Vagina (tissue), 2 donors: ENCODE results near the gene B3GALNT2. TPM values are rescaled to one million over a fixed set of nuclear protein-coding genes. Genes with fewer than 3 reads are reported as not detected.
"Not testable (repeated sequence)": the region's sequence is repeated elsewhere in the genome, so short reads cannot be mapped to it uniquely, and the experiment has no call there.

ENCODE experiments used
- DNase-seq, 2 donors: peaks; one replicate each; pipeline ENCODE4 v3.0.0-alpha.2; 2017; ENCODE audit errors: extremely low spot score in 2 of 2
- H3K27ac ChIP-seq: fragments of 200-600 bp; sonication (generic); one replicate; pipeline ENCODE4 v1.5.1; 2019
- H3K27me3 ChIP-seq: fragments of 200-600 bp; sonication (generic); one replicate; pipeline ENCODE4 v1.5.1; 2019
- H3K36me3 ChIP-seq, 2 donors: fragments of 200-600 bp; sonication (generic); one replicate each; pipeline ENCODE4 v1.5.1; 2017 to 2019
- H3K4me1 ChIP-seq: fragments of 200-600 bp; sonication (generic); one replicate; pipeline ENCODE4 v1.5.1; 2019
- H3K4me3 ChIP-seq, 2 donors: fragments of 200-600 bp; sonication (generic); 1 replicate in 1 of 2; 2 replicates in 1 of 2; pipeline ENCODE4 v1.5.1; 2016 to 2019
- H3K9me3 ChIP-seq: fragments of 200-600 bp; sonication (generic); one replicate; pipeline ENCODE4 v1.5.1; 2019
- CTCF ChIP-seq, 3 experiments: fragments of 450-650 bp in 2 of 3; fragments of 200-600 bp in 1 of 3; sonication (generic) in 1 of 3; IDR thresholded peaks; one replicate each; pipeline ENCODE4 v1.5.1; 2017 to 2019; ENCODE audit warnings: antibody characterized with exemption in 3 of 3, mild to moderate bottlenecking in 2 of 3, moderate library complexity in 2 of 3
- POLR2A ChIP-seq, 2 donors: fragments of 450-650 bp; IDR thresholded peaks; one replicate each; pipeline ENCODE4 v1.6.1; 2017; ENCODE audit warnings: antibody characterized with exemption in 2 of 2, mild to moderate bottlenecking in 2 of 2, moderate library complexity in 2 of 2
- POLR2AphosphoS5 ChIP-seq, 2 donors: sonication (generic); formaldehyde crosslinking; IDR thresholded peaks; one replicate each; pipeline ENCODE4 v1.9.0; 2017; ENCODE audit warnings: antibody characterized with exemption in 2 of 2, mild to moderate bottlenecking in 2 of 2, low read depth in 1 of 2; ENCODE audit not compliant: insufficient read depth in 1 of 2
- intact Hi-C: fragments of 100-400 bp; cut with DNase I; formaldehyde crosslinking; loops from one replicate; pipeline ENCODE4 v1.15.1; 2023
- total RNA-seq: library from RNA; depleted of rRNA; stranded (reverse); fragments of >200 nt; gene quantifications from one replicate; pipeline ENCODE4 v1.2.3, GENCODE V29; 2016

The B3GALNT2 gene
- total RNA-seq, 1 donor from 2014 or later: 48.6 TPM

- no peak overlapping the region for H3K4me3 ChIP-seq
- intact Hi-C loops: no loop called here
- no peak for DNase-seq
- H3K27ac ChIP-seq: no peak overlapping the region
- H3K4me1 ChIP-seq: no peaks in the 10 kb centered on the region
- H3K9me3 ChIP-seq: no peaks in the 10 kb centered on the region
- TF ChIP-seq CTCF (IDR thresholded peaks at IDR 0.05): no peak
- TF ChIP-seq POLR2AphosphoS5 (IDR thresholded peaks at IDR 0.05; ENCODE audit: insufficient read depth in 1 of 2, low read depth in 1 of 2): no peak
- TF ChIP-seq POLR2A (IDR thresholded peaks at IDR 0.05): no peak
- no peaks in the 10 kb centered on the region for H3K27me3 ChIP-seq
- H3K36me3 ChIP-seq: peaks cover 0 to 29% of the 10 kb centered on the region in 2 donors
Observed at GRCh38 chr1:235486321-235486720, 17.9 kb downstream of the B3GALNT2 start.

DNA sequence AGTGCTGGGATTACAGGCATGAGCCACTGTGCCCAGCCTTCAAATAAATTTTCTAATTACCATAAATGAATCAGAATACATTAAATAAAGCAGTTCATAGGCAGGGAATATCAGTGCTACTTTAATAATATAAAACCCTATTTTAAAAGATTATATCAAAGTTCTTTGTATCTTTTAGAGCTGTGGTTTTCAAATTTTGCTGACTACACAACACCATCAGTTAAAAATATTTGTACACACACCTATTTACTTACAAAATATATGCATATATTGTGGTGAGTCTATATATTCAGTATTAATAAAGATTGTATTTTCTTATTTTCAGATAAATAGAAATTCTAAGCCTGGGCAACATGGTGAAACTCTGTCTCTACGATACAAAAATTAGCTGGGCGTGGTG lies 18.7 kb downstream of the B3GALNT2 start:
- no peak for TF ChIP-seq POLR2AphosphoS5 (IDR thresholded peaks at IDR 0.05; ENCODE audit: insufficient read depth in 1 of 2, low read depth in 1 of 2)
- no peak for TF ChIP-seq POLR2A (IDR thresholded peaks at IDR 0.05)
- TF ChIP-seq CTCF (IDR thresholded peaks at IDR 0.05): no peak
- intact Hi-C loops: no loop called here
- H3K27me3 ChIP-seq: no peaks in the 10 kb centered on the region

GRCh38 chr1:235483090-235483489 lies 21.2 kb downstream of the B3GALNT2 start:
- Histone ChIP-seq H3K9me3 (no peaks in the 10 kb centered on the region), H3K36me3 (peaks cover 0 to 36% of the 10 kb centered on the region in 2 donors), H3K4me3 (no peak overlapping the region), H3K27ac (no peak overlapping the region), H3K4me1 (no peaks in the 10 kb centered on the region), H3K27me3 (no peaks in the 10 kb centered on the region)
- intact Hi-C loops: no loop called here
- TF ChIP-seq POLR2A (IDR thresholded peaks at IDR 0.05) (no peak), POLR2AphosphoS5 (IDR thresholded peaks at IDR 0.05; ENCODE audit: insufficient read depth in 1 of 2, low read depth in 1 of 2) (no peak), CTCF (IDR thresholded peaks at IDR 0.05) (no peak)
- no peak for DNase-seq

More for the DNA sequence above, 18.7 kb downstream of the B3GALNT2 start:
- H3K27ac ChIP-seq: no peak overlapping the region
- H3K4me3 ChIP-seq: no peak overlapping the region
- H3K36me3 ChIP-seq: peaks cover 0 to 29% of the 10 kb centered on the region in 2 donors
- DNase-seq: no peak
- H3K4me1 ChIP-seq: no peaks in the 10 kb centered on the region
- H3K9me3 ChIP-seq: no peaks in the 10 kb centered on the region

GRCh38 chr1:235473806-235474205 lies 30.4 kb downstream of the B3GALNT2 start:
- no peak overlapping the region for H3K27ac ChIP-seq
- H3K4me3 ChIP-seq: no peak overlapping the region
- no peaks in the 10 kb centered on the region for H3K9me3 ChIP-seq
- no peak for DNase-seq
- peaks cover 0 to 39% of the 10 kb centered on the region in 2 donors for H3K36me3 ChIP-seq
- H3K27me3 ChIP-seq: no peaks in the 10 kb centered on the region
- no peaks in the 10 kb centered on the region for H3K4me1 ChIP-seq
- intact Hi-C loops: no loop called here
- TF ChIP-seq POLR2A (IDR thresholded peaks at IDR 0.05) (no peak), POLR2AphosphoS5 (IDR thresholded peaks at IDR 0.05; ENCODE audit: insufficient read depth in 1 of 2, low read depth in 1 of 2) (no peak), CTCF (IDR thresholded peaks at IDR 0.05) (no peak)

DNA sequence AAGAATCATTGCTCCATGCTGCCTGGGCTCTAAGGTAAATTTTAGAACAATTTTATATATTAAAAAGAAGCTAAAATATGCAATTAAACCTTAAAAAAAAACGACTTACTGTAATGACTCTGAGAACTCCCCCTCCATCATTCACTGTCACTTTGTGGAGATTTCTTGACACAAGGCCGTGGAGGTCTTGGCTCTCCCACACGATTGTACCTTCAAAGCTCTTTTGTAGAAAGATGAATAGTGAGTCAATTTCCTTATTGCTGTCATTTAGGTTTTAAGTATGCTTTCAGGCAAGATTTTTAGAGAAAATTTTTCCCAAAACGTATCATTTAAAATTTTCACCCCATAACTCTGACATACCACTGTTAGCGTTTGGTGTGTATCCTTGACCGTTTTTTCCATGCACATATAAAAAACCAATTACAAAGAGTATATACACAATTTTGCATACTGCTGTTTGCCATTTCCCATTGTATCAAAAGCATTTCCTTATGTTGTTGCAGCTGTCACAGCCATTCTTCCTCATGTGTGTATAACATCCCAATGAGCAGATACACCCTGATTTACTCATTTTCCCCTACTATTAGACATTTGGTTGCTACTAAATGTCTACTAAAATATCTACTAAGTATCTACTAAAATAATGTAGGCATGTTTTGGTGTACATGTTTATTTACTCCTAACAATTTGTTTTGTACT lies 33.4 kb downstream of the B3GALNT2 start:
- Histone ChIP-seq H3K4me1 (no peaks in the 10 kb centered on the region), H3K27me3 (no peaks in the 10 kb centered on the region), H3K36me3 (peaks cover 0 to 25% of the 10 kb centered on the region in 2 donors), H3K9me3 (no peaks in the 10 kb centered on the region), H3K27ac (no peak overlapping the region), H3K4me3 (no peak overlapping the region)
- DNase-seq: no peak
- intact Hi-C loops: no loop called here
- TF ChIP-seq CTCF (IDR thresholded peaks at IDR 0.05): no peak
- no peak for TF ChIP-seq POLR2AphosphoS5 (IDR thresholded peaks at IDR 0.05; ENCODE audit: insufficient read depth in 1 of 2, low read depth in 1 of 2)

GRCh38 chr1:235469897-235470296 lies 34.4 kb downstream of the B3GALNT2 start:
- H3K27me3 ChIP-seq, intact Hi-C loops, H3K9me3 ChIP-seq, H3K4me1 ChIP-seq, H3K4me3 ChIP-seq, H3K27ac ChIP-seq, DNase-seq: not testable (repeated sequence)
- peaks cover 0 to 16% of the 10 kb centered on the region in 2 donors for H3K36me3 ChIP-seq
